ENCODE results near the gene FUT8.

DNA sequence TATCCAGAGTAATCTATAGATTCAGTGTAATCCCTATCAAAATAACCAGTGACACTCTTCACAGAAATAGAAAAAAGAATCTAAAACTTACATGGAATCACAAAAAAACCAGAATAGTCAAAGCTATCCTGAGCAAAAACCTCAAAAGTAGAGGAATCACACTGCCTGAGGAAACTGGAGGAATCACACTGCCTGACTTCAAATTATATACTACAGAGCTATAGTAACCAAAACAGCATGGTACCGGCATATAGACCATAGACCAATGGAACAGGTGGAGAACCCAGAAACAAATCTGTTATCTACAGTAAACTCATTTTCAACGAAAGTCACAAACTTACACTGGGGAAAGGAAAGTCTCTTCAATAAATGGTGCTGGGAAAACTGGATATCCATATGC lies 244.0 kb downstream of the FUT8 start:
- TF ChIP-seq EP300 (IDR thresholded peaks at IDR 0.05): no peak
- TF ChIP-seq POLR2A (IDR thresholded peaks at IDR 0.05): no peak
- no peak for TF ChIP-seq CTCF (IDR thresholded peaks at IDR 0.05)
- TF ChIP-seq POLR2AphosphoS5 (IDR thresholded peaks at IDR 0.05): no peak

Measured in suprapubic skin (tissue), 4 donors.